HepG2 (cell line): ENCODE results near the gene PCED1B. TPM values are rescaled to one million over a fixed set of nuclear protein-coding genes. Genes with fewer than 3 reads are reported as not detected.

Experiments used
- ATAC-seq: fragments of 200-7000 bp; cut with Tn5 transposase; 3 replicates; pipeline ENCODE4 v1.9.1; 2020; ENCODE audit warnings: mild to moderate bottlenecking, moderate library complexity
- BruUV-seq: library from RNA; stranded (reverse); fragments of 400-500 nt; replicated peaks from 2 replicates; lab custom pipeline; 2021; lab: Mats Ljungman, UMichigan
- CTCF ChIA-PET: fragments of 300-600 bp; formaldehyde crosslinking; extraction: SDS; loops from one replicate; lab custom pipeline; 2021; ENCODE audit warnings: low total read pairs, inconsistent platforms, low intra/inter-chr PET ratio; lab: Yijun Ruan, JAX
- POLR2A ChIA-PET: fragments of 350-600 bp; sonication (Branson Sonifier 250); formaldehyde crosslinking; loops from one replicate; lab custom pipeline; 2020; ENCODE audit warnings: antibody characterized with exemption, inconsistent platforms; lab: Yijun Ruan, JAX
- DNase-seq: peaks from one replicate; pipeline ENCODE4 v3.0.0-alpha.2; 2015; ENCODE audit warnings: low spot score
- FAIRE-seq: peaks from 3 replicates; lab custom pipeline; 2011; peaks lifted over from hg19 to GRCh38; lab: Jason Lieb, UNC
- H2AFZ ChIP-seq: one replicate; pipeline ENCODE4 v1.6.1; 2011; ENCODE audit warnings: low read length, inconsistent platforms
- H3K27ac ChIP-seq: fragments of 300-600 bp; 3 replicates; pipeline ENCODE4 v1.8.0; 2011; ENCODE audit warnings: mixed run types, mild to moderate bottlenecking, mixed read lengths, low read length, inconsistent platforms; ENCODE audit not compliant: insufficient read depth; ENCODE audit errors: extremely low read length
- H3K27me3 ChIP-seq, 2 experiments: fragments of 200-600 bp in 1 of 2; 2 replicates in 1 of 2; 3 replicates in 1 of 2; pipeline versions ENCODE4 v1.6.0 to v1.8.0; 2011; ENCODE audit warnings: low read length in 2 of 2, mild to moderate bottlenecking in 2 of 2, moderate library complexity in 2 of 2, inconsistent platforms in 1 of 2; ENCODE audit not compliant: insufficient read depth in 2 of 2, control insufficient read depth in 1 of 2
- H3K36me3 ChIP-seq, 2 experiments: fragments of 200-600 bp in 1 of 2; replicated peaks in 1 of 2; 2 replicates in 1 of 2; 3 replicates in 1 of 2; pipeline versions ENCODE4 v1.5.1 to v1.8.0; 2011; ENCODE audit warnings: low read length in 2 of 2, inconsistent platforms in 1 of 2; ENCODE audit not compliant: insufficient read depth in 2 of 2, control insufficient read depth in 1 of 2
- H3K4me1 ChIP-seq: 2 replicates; pipeline ENCODE4 v1.5.1; 2012; ENCODE audit warnings: low read length, inconsistent platforms; ENCODE audit not compliant: insufficient read depth
- H3K4me2 ChIP-seq: 2 replicates; pipeline ENCODE4 v1.6.0; 2011; ENCODE audit warnings: low read depth, low read length, inconsistent platforms
- H3K4me3 ChIP-seq, 3 experiments: fragments of 200-600 bp in 1 of 3; sonication (generic), shearing (Covaris generic) in 1 of 3; replicated peaks in 1 of 3; 2 replicates each; pipeline ENCODE4 v1.5.1; 2011 to 2016; ENCODE audit warnings: low read length in 3 of 3, inconsistent platforms in 2 of 3, low read depth in 2 of 3, mild to moderate bottlenecking in 2 of 3, control low read depth in 1 of 3, mixed read lengths in 1 of 3; ENCODE audit not compliant: insufficient read depth in 1 of 3
- H3K79me2 ChIP-seq: one replicate; pipeline ENCODE4 v1.6.1; 2011; ENCODE audit warnings: low read length, inconsistent platforms; ENCODE audit not compliant: insufficient read depth
- H3K9ac ChIP-seq: 2 replicates; pipeline ENCODE4 v1.6.0; 2011; ENCODE audit warnings: mild to moderate bottlenecking, low read depth, low read length, inconsistent platforms; ENCODE audit not compliant: insufficient read depth
- H3K9me3 ChIP-seq: 2 replicates; pipeline ENCODE4 v1.5.1; 2012; ENCODE audit warnings: mild to moderate bottlenecking, low read length
- H4K20me1 ChIP-seq: 2 replicates; pipeline ENCODE4 v1.6.0; 2011; ENCODE audit warnings: inconsistent platforms, mild to moderate bottlenecking, low read length, moderate library complexity; ENCODE audit not compliant: insufficient read depth
- CBFB ChIP-seq: sonication (generic); formaldehyde crosslinking; IDR thresholded peaks from 2 replicates; pipeline ENCODE4 v1.4.0; 2020; ENCODE audit warnings: missing genetic modification reagents
- KLF12 ChIP-seq: sonication (generic); formaldehyde crosslinking; IDR thresholded peaks from 2 replicates; pipeline ENCODE4 v1.4.0; 2020; ENCODE audit warnings: missing genetic modification reagents, borderline replicate concordance
- MLX ChIP-seq: IDR thresholded peaks from 2 replicates; pipeline ENCODE4 v1.6.1; 2016
- TEAD3 ChIP-seq: optimal IDR thresholded peaks from 2 replicates; pipeline ENCODE3; 2016; ENCODE audit warnings: borderline replicate concordance
- ZFX ChIP-seq: sonication (generic); formaldehyde crosslinking; IDR thresholded peaks from 2 replicates; pipeline ENCODE4 v1.4.0; 2020; ENCODE audit warnings: mild to moderate bottlenecking, low read depth, missing genetic modification reagents, moderate library complexity
- ZNF275 ChIP-seq: sonication (generic); formaldehyde crosslinking; IDR thresholded peaks from 2 replicates; pipeline ENCODE4 v1.8.0; 2022; ENCODE audit warnings: missing genetic modification reagents, mild to moderate bottlenecking, inconsistent platforms, borderline replicate concordance
- ZNF382 ChIP-seq: sonication (generic); formaldehyde crosslinking; IDR thresholded peaks from 2 replicates; pipeline ENCODE4 v1.5.0; 2020; ENCODE audit warnings: missing genetic modification reagents, mild to moderate bottlenecking, borderline replicate concordance
- ZSCAN12 ChIP-seq: sonication (generic); formaldehyde crosslinking; IDR thresholded peaks from 2 replicates; pipeline ENCODE4 v1.9.0; 2021; ENCODE audit warnings: mild to moderate bottlenecking, missing genetic modification reagents
- WGBS: methylation state at CpG from one replicate; pipeline ENCODE4 v1.1.6; 2017; ENCODE audit warnings: low lambda C conversion rate; 5-methylcytosine and 5-hydroxymethylcytosine counted together
- in situ Hi-C: cut with HindIII; loops from 2 replicates; pipeline ENCODE4 v1.10.0; 2017; ENCODE audit warnings: low pct_unique_long_range_greater_than_20kb; ENCODE audit not compliant: extremely low pct_ligation_motif_present
- intact Hi-C: fragments of 100-400 bp; cut with micrococcal nuclease; formaldehyde crosslinking; loops from one replicate; pipeline ENCODE4 v1.10.0; 2022; ENCODE audit not compliant: unreplicated experiment
- polyA plus RNA-seq, 8 experiments: library from polyadenylated mRNA; depleted of rRNA in 3 of 8; stranded (reverse) in 7 of 8; unstranded in 1 of 8; fragments of >200 nt; fragmentation: Illumina TruSeq in 4 of 8; extraction: Trizol in 4 of 8; gene quantifications; 2 replicates each; pipeline versions ENCODE4 v1.2.1 to v1.2.3, GENCODE V29; 2011 to 2016; ENCODE audit warnings: low read depth in 4 of 8, missing spikeins in 1 of 8, mixed read lengths in 1 of 8; ENCODE audit not compliant: insufficient read depth in 1 of 8
- total RNA-seq, 5 experiments: library from RNA; depleted of rRNA; stranded (reverse); fragments of >200 nt; fragmentation: Illumina TruSeq; extraction: Trizol; gene quantifications; 2 replicates each; pipeline ENCODE4 v1.2.3, GENCODE V29; 2016; ENCODE audit warnings: low read depth in 1 of 5

The PCED1B gene
- total and polyA plus RNA-seq, 2 of the 13 experiments (the other 11 are each of a cell fraction or from before 2014, with no cell fraction given) = 0.11 to 0.37 TPM

- ATAC-seq (no peak), DNase-seq (no peak), FAIRE-seq (no peak)
- Histone ChIP-seq H3K9me3 (no peaks in the 10 kb centered on the region), H3K4me1 (no peaks in the 10 kb centered on the region), H3K36me3 (no peaks in the 10 kb centered on the region), H3K79me2 (no peaks in the 10 kb centered on the region), H3K4me2 (no peak overlapping the region), H3K27ac (no peak overlapping the region), H3K9ac (no peak overlapping the region), H3K27me3 (no peaks in the 10 kb centered on the region; a peak in 2 of 5 replicates), H4K20me1 (no peaks in the 10 kb centered on the region), H2AFZ (no peak overlapping the region), H3K4me3 (no peak overlapping the region)
- intact Hi-C loops = no loop called here
- ChIA-PET POLR2A (no interaction called here), CTCF (no interaction called here)
- in situ Hi-C loops = no loop called here
- under 1% methylated on average over 5 of the region's 5 CpGs for WGBS
- no peak for TF ChIP-seq ZSCAN12 (CRISPR knock-in tag)
- no peak for TF ChIP-seq KLF12 (CRISPR knock-in tag)
- TF ChIP-seq CBFB = no peak
- no peak for TF ChIP-seq ZNF382 (CRISPR knock-in tag)
- no peak for TF ChIP-seq ZNF275 (CRISPR knock-in tag)
- TF ChIP-seq MLX (CRISPR knock-in tag) = no peak
- no peak for TF ChIP-seq ZFX (CRISPR knock-in tag)
- no peak for TF ChIP-seq TEAD3
- BruUV-seq = no TSS peak
Observed at GRCh38 chr12:47131011-47131410, 51.6 kb downstream of the PCED1B start.
